Left kidney (tissue), 2 donors: ENCODE data around the gene KCNT2. TPM values are rescaled to one million over a fixed set of nuclear protein-coding genes. Genes with fewer than 3 reads are reported as not detected.

Source experiments
- DNase-seq: peaks from one replicate; pipeline ENCODE4 v3.0.0-alpha.2; 2013
- polyA plus RNA-seq: library from polyadenylated mRNA; unstranded; fragments of 120-200 nt; gene quantifications from one replicate; pipeline ENCODE4 v1.2.1, GENCODE V29; 2013; ENCODE audit not compliant: insufficient read length

Gene KCNT2
- polyA plus RNA-seq, 1 donor: 12.5 TPM

GRCh38 chr1:196449460-196449859 lies 158.8 kb downstream of the KCNT2 start:
- DNase-seq: no peak

- DNase-seq: no peak
Measured at GRCh38 chr1:196445775-196446174, 162.5 kb downstream of the KCNT2 start.

DNA sequence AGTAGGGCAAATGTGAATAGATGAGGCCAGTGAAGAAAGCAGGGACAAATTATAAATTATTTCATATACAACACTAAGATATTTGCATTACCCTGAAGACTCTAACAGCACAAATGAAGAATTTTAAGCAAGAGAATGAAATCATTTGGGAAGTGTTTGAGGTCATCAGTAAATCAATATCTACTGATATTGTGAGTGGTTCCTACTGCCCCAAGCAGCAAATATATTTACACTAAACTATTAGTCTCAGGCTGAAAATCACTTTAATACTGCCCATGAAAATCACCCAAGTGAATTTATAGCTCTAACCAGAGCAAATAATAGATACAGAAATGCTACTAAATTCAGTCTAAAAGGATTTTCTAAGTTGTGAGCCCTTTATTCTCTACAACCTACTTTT lies 163.6 kb downstream of the KCNT2 start:
- DNase-seq: no peak

GRCh38 chr1:196442366-196442765 lies 165.9 kb downstream of the KCNT2 start:
- DNase-seq: no peak

DNA sequence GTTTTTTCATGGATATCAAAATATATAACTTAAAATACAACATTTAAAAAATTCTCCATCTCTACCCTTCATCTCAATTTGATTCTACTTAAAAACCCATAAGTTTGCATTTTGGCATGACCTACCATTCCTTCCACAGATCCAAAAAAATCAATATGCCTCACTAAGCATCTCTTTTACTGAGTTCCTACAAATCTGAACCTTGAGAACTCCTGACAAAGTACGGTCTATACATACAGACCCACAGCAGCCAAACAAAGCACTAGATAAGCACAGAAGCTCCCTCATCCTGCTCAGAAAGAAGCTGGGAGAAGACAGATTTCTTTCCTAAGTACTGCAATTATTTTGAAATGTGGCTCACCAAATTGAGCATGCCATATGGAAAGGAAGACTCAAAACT lies 167.5 kb downstream of the KCNT2 start:
- no peak for DNase-seq

GRCh38 chr1:196438329-196438728 lies 169.9 kb downstream of the KCNT2 start:
- no peak for DNase-seq

DNA sequence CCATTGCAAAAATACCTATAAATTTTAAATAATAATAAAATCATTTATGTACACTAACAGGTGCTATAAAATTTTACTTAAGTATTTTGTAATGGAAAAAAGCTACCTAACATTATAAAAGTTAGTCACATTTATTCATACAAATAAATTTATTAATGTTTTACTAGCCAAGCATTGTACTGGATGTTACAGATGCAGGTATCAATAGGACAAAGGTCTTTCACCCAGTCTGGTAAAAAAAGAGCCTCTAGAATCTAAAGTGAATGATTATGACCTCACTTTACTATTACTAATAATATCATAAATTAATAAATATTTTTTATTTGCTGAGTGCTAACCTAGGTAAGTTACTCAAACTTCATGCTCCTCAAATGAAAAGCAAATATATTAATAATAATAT lies 170.6 kb downstream of the KCNT2 start:
- DNase-seq: no peak

GRCh38 chr1:196433000-196433399 lies 175.2 kb downstream of the KCNT2 start:
- no peak for DNase-seq

DNA sequence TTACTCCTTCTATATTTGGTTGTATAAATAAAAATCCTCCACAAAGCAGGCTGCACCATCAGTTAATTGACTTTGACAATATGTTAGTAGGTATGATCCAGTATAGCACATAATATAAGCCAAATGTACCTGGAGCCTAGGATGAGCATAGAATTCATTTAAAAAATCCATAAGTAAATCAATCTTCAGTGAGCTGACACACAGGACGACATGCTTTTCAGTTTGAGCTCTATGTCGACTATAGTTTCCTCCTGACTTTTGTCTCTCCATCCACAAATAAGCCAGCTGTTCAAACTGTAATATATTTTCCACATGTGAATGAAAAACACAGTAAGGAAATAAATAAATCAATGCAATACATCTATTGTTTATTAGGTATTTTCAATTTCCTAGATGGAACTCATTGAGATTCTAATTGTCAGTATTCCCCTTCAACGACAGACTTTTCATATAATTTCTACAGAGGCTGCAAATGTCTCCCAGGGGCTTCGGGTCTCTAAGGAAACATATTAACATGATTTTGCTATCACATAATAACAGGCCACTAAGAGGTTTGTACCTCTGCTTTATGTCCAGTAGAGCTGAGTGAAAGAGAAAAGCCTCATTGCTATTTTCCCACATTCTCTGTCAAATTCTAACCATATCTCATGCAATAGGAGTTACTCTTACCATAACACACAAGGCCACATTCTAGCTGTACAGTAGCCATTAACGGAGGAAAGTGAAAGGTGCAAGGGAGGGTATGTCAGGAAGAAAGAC lies 180.1 kb downstream of the KCNT2 start:
- no peak for DNase-seq

DNA sequence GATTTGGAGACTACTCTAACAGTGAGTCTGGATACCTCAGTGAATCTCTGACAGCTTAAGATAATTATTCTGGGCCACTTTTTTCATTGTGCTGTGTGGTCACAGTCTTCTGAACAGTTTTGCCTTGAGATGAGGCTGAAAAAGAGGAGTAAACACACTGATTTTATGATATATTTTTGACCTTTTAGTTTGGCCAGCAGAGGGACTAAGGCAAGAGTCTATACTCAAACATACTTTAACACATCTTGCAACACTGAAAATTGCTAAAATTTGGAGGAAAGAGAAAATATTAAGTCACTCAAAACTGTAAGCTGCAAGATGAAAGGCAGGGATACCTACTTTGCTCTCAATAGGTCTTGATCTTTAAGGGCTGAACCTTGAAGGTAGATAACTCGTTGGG lies 182.7 kb downstream of the KCNT2 start:
- DNase-seq: no peak

DNA sequence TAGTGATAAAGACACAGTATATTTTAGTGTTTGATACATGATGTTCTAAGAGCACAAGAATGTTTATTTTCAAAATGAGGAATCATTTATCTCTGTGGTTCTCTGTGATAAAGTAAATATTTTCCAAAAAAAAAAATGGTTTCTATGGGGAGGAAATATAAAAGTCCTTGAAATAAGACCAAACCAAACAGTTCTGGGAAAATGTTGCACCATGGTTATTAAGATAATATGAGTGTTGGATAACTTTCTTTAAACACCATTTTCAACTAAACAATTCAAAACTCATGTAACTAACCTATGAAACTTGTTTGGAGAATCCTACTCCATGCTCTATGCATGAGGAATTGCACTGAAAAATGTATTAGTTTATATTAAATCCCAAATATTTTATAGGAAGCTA lies 184.6 kb downstream of the KCNT2 start:
- no peak for DNase-seq

DNA sequence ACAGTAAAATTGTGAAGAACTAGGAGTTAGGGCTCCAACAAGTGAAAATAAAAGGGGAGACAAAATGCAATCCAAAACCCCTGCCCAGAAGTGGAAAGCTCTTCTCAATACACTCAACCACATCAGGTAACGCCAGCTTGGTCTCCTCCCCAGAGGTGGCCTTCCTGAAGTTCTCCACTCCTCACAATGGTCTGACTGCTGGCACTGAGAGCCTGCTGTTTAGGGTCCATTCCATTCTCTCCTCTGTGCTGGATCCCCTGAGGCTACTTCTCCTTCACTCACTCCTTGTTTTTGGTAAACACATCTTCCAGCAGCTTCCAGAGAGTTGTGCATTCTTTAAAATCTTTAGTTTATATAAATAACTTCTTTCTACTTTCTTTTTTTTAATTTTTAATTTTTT lies 189.5 kb downstream of the KCNT2 start:
- no peak for DNase-seq

- no peak for DNase-seq
Measured at GRCh38 chr1:196415978-196416377, 192.3 kb downstream of the KCNT2 start.

DNA sequence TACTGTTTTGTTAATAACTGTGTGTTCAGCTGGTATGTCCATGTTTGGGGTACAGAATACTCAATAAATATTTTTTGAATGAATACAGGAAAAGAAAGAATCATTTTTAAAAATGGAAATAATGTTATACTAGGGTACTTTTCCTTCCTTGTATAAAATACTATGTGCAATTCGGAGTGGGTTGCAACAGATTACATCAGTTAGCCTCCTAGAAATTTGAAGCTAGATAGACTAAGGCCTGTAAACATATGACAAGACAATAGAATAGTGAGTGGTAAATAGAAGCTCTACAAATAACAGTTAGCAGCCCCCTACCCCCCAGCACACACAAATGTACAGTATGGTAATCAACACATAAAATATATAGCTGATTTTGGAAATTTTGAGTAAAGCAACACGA lies 195.9 kb downstream of the KCNT2 start:
- DNase-seq: no peak

- DNase-seq: no peak
Measured at GRCh38 chr1:196410768-196411167, 197.5 kb downstream of the KCNT2 start.

DNA sequence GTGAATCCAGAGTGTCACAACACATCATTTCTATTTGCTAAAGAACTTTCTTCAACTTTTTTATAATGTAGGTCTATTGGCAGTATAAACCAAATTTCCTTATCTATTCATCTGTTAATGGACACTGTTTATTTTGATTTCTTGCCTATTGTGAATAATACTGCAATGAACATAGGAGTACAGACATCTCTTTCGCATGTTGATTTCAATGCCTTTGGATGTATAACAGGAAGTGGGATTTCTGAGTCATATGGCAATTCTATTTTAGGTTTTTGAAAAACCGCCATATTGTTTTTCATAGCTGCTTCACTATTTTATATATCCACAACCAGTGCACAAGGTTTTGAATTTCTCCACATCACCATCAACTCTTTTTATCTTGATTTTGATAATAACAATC lies 198.7 kb downstream of the KCNT2 start:
- DNase-seq: no peak

DNA sequence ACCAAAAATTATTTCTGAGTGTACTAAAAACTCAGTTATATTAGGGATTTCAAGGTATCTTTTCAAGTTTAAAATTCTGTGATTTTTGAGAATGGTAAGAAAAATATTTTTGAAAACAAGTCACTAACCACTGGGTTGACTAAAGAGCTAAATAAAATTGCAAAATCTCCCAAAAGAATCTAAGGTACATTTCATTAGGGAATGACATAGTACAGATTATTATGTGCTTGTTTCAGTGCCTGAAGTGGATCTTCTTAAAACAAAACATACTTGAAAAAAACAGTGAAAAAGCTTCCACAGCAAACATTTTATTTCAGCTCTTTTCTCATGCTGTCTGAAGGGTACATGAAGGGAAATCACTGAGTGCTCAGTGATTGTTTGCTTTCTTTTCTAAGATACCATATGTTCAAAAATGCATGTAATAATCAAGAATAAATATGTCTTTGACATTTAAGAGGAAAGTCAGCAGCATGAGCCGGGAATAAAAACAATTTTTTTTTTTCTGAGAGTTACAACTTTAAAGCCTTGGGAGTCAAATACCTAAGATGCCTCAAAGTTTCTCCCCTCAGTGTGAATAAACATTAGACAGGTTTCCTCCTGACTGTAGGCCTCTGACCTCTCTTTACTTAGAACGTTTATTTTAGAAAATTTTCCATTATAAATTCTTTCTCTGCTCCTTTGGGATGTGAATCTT lies 200.7 kb downstream of the KCNT2 start:
- peak; percentile 35 for DNase-seq

GRCh38 chr1:196405839-196406238 lies 202.4 kb downstream of the KCNT2 start:
- DNase-seq: no peak

DNA sequence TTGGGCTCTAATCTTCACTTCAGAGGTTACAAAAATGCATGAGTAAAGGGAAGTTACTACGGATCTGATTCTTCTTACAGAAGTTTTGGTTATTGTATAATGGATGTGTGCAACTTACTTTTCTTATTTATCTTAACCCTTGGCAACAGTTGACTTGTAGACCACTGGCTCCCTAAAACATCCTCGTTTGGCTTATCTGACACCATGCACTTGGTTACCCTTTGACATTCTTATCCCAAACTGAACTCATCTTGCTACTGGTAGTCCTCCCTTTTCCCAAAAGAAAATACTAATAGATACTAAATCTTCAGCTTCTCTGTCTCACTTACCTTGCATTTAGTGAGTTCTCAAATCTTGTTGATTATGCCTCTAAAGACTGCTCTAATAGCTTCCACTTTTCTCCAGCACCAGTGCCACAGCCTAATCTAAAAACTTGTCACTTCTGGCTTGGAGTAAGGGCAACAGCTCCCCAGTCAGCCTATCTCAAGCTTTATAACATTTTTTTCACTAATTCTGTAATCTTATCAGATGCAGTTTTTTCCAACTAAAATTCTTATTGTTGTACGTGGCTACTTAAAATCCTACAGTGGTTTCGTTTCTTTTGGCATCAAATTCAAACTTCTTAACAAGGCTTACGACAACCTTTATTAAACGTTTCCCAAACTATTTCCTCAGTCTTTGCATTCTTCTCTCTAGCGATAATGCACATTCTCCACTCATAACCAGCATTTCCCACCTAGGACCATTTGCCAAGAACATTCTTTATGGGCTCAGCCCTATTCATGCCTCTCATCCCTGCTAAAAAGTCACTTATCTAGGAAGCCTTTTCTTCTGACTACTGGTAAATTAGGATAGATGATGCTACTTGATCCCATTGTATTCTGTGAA lies 204.2 kb downstream of the KCNT2 start:
- no peak for DNase-seq

- no peak for DNase-seq
Measured at GRCh38 chr1:196401891-196402290, 206.3 kb downstream of the KCNT2 start.

DNA sequence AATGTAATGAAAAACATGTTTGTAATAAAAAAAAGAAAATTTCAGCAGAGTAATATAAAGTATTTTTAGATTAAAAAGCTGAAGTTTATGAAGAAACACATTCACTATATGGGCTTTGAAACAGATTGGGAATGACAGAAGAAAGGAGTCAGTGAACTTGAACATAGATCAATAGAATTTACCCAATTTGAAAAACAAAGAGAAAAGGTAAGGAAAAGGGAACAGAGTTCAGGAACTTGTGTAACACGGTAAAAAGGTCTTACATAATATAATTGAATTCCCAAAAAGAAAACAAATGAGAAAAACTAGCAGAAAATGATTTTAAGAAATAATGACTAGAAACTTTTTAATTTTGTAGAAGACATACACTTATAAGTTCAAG lies 206.8 kb downstream of the KCNT2 start:
- no peak for DNase-seq

- no peak for DNase-seq
Measured at GRCh38 chr1:196400478-196401451, 207.5 kb downstream of the KCNT2 start.
